Mammary epithelial cell (primary cell): ENCODE data around the gene DMRTA2.

Experiments used
- EZH2 ChIP-seq: IDR thresholded peaks from 2 replicates; pipeline ENCODE4 v1.6.1; 2012; ENCODE audit warnings: low read length, inconsistent platforms, borderline replicate concordance
- TF ChIP-seq, protein P1 (sequence below), 2 donors: IDR thresholded peaks in 1 of 2; conservative IDR thresholded peaks in 1 of 2; 2 replicates each; pipeline ENCODE4 v1.5.1; 2011 to 2012; ENCODE audit warnings: inconsistent platforms in 2 of 2, low read length in 2 of 2, mild to moderate bottlenecking in 2 of 2, control low read depth in 1 of 2, low read depth in 1 of 2; ENCODE audit not compliant: insufficient read depth in 1 of 2; ENCODE audit errors: extremely low read depth in 1 of 2

DNA sequence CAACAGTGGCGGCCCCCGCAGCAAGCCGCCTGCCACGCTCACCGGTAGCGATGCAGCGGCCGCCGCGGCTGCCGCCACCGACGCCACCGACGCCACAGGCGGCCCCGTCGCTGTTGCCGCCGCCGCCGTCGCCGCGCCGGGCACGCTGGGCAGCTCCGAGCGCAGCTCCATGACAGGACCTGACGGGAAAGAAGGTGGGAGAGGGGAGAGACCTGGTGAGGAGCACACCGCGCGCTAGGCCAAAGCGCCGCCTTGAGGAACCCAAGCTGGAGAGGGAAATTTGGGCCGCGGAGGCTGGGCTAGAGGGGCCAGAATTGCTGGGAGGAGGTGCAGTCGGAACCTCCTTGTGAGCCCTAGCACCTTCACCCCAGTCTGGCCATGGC lies 1.9 kb downstream of the DMRTA2 start:
- TF ChIP-seq, protein P1, sequence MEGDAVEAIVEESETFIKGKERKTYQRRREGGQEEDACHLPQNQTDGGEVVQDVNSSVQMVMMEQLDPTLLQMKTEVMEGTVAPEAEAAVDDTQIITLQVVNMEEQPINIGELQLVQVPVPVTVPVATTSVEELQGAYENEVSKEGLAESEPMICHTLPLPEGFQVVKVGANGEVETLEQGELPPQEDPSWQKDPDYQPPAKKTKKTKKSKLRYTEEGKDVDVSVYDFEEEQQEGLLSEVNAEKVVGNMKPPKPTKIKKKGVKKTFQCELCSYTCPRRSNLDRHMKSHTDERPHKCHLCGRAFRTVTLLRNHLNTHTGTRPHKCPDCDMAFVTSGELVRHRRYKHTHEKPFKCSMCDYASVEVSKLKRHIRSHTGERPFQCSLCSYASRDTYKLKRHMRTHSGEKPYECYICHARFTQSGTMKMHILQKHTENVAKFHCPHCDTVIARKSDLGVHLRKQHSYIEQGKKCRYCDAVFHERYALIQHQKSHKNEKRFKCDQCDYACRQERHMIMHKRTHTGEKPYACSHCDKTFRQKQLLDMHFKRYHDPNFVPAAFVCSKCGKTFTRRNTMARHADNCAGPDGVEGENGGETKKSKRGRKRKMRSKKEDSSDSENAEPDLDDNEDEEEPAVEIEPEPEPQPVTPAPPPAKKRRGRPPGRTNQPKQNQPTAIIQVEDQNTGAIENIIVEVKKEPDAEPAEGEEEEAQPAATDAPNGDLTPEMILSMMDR (conservative IDR thresholded peaks at IDR 0.05 in 1 of 2, IDR thresholded peaks at IDR 0.05 in 1 of 2; ENCODE audit: extremely low read depth in 1 of 2, insufficient read depth in 1 of 2, low read depth in 1 of 2, low read length in 2 of 2): no peak
- peak; percentile 36 for TF ChIP-seq EZH2
